OCI-LY7 (cell line): ENCODE data around the gene MMD. TPM values are rescaled to one million over a fixed set of nuclear protein-coding genes. Genes with fewer than 3 reads are reported as not detected.

Experiments
- BruUV-seq: library from RNA; stranded (reverse); fragments of 400-500 nt; replicated peaks from 2 replicates; lab custom pipeline; 2021; lab: Mats Ljungman, UMichigan
- CTCF ChIA-PET: fragments of 300-600 bp; sonication (Branson Sonifier 250); formaldehyde crosslinking; loops from one replicate; lab custom pipeline; 2022; ENCODE audit warnings: antibody characterized with exemption; ENCODE audit not compliant: unreplicated experiment; lab: Charles Lee
- POLR2A ChIA-PET: fragments of 300-600 bp; sonication (Branson Sonifier 250); formaldehyde crosslinking; loops from one replicate; lab custom pipeline; 2022; ENCODE audit warnings: antibody characterized with exemption; lab: Charles Lee
- DNase-seq: peaks from one replicate; pipeline ENCODE4 v3.0.0-alpha.2; 2015; ENCODE audit warnings: low spot score
- H2AFZ ChIP-seq: fragments of 200-600 bp; sonication (generic), shearing (Covaris generic); 2 replicates; pipeline ENCODE4 v1.6.1; 2014; ENCODE audit warnings: mild to moderate bottlenecking, antibody characterized with exemption, low read length, moderate library complexity
- H3K27ac ChIP-seq: fragments of 200-600 bp; sonication (generic); 2 replicates; pipeline ENCODE4 v1.5.1; 2014; ENCODE audit warnings: mixed run types, low read depth, mild to moderate bottlenecking, moderate library complexity, low read length, inconsistent platforms; ENCODE audit not compliant: poor library complexity, severe bottlenecking
- H3K36me3 ChIP-seq: fragments of 200-600 bp; sonication (generic); 2 replicates; pipeline ENCODE4 v1.6.1; 2014; ENCODE audit warnings: mild to moderate bottlenecking, antibody characterized with exemption, low read length, moderate library complexity, mixed read lengths; ENCODE audit not compliant: insufficient read depth
- H3K4me1 ChIP-seq: fragments of 200-600 bp; sonication (generic); 2 replicates; pipeline ENCODE4 v1.5.1; 2014; ENCODE audit warnings: mild to moderate bottlenecking, low read length; ENCODE audit not compliant: insufficient read depth, poor library complexity, severe bottlenecking
- H3K4me2 ChIP-seq: fragments of 200-600 bp; sonication (generic); 2 replicates; pipeline ENCODE4 v1.6.1; 2014; ENCODE audit warnings: mild to moderate bottlenecking, low read length
- H3K4me3 ChIP-seq: fragments of 200-600 bp; sonication (generic); 2 replicates; pipeline ENCODE4 v1.5.1; 2014; ENCODE audit warnings: mild to moderate bottlenecking, low read depth, low read length; ENCODE audit not compliant: poor library complexity, severe bottlenecking
- H3K79me2 ChIP-seq: fragments of 200-600 bp; sonication (generic); 2 replicates; pipeline ENCODE4 v1.6.1; 2016; ENCODE audit warnings: low read depth, mild to moderate bottlenecking, low read length, moderate library complexity, mixed read lengths; ENCODE audit not compliant: insufficient read depth
- H3K9me2 ChIP-seq: fragments of 200-600 bp; sonication (generic); 2 replicates; pipeline ENCODE4 v1.6.1; 2016; ENCODE audit warnings: mild to moderate bottlenecking, low read length, mixed read lengths; ENCODE audit not compliant: insufficient read depth
- H3K9me3 ChIP-seq: fragments of 200-600 bp; sonication (generic); 2 replicates; pipeline ENCODE4 v1.6.1; 2014; ENCODE audit warnings: mild to moderate bottlenecking, mixed run types, low read length, mixed read lengths
- H4K20me1 ChIP-seq: fragments of 200-600 bp; sonication (generic); 2 replicates; pipeline ENCODE4 v1.6.1; 2014; ENCODE audit warnings: mild to moderate bottlenecking, antibody characterized with exemption, low read length, moderate library complexity, mixed read lengths; ENCODE audit not compliant: insufficient read depth
- EZH2phosphoT487 ChIP-seq: fragments of 200-600 bp; sonication (generic); IDR thresholded peaks from 2 replicates; pipeline ENCODE4 v1.6.1; 2018; ENCODE audit warnings: low read depth, borderline replicate concordance, mild to moderate bottlenecking, mixed run types, antibody characterized with exemption, low read length, moderate library complexity, mixed read lengths
- intact Hi-C: fragments of 100-400 bp; cut with micrococcal nuclease; formaldehyde crosslinking; loops from one replicate; pipeline ENCODE4 v1.10.0; 2022; ENCODE audit not compliant: unreplicated experiment
- total RNA-seq, 2 experiments: library from RNA; depleted of rRNA in 1 of 2; stranded (reverse); fragments of >200 nt in 1 of 2; shearing (Covaris generic) in 1 of 2; gene quantifications; 2 replicates each; pipeline ENCODE4 v1.2.3, GENCODE V29; 2014 to 2022
- TF ChIP-seq, protein P1 (sequence below): fragments of 200-600 bp; sonication (generic); conservative IDR thresholded peaks from 2 replicates; pipeline ENCODE4 v1.5.1; 2014; ENCODE audit warnings: mild to moderate bottlenecking, antibody characterized with exemption, low read length, moderate library complexity, mixed read lengths

MMD gene
- total RNA-seq, 2 experiments from 2014 or later, result 42.7 to 43.8 TPM

DNA sequence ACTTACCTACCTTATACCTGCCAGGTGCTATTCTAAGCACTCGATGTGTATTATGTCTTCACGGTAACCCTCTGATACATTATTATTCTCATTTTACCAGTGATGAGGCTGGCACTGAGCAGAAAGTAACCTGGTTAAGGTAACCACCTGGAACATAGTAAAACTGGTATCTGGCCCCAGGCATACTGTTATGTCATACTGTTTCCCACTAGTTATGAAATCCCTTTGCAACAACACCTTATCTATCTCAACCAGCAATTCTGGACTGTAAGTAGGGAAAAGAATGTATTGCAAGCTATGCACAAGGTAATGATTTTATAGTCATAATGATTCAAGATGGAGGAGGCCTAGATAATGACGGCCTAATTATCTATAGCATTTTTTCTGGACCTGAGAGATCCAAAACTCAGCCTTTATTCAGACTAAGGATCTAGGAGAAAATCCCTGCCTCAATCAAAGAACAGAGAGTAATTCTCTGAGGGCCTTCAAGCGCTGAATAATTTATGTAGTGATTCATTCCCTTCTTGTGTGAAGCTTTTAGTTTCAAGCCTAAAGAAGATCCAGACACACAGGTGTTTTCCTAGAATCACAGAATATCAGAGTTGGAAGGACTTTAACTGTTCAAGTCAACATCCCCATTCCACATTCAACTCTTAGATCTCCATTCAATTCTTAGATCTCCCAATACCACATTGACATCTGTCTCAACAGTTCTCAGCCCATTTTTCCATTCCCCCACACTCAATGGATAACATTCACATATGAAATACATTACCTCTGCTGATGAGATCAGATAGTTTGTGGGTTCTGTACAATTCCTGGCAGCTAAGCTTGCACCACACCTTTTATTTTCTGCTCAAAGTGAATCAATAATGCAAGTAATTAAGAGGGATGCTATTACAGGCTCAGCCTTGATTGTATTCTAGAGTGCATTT, 14.9 kb upstream of the MMD start:
- H4K20me1 ChIP-seq, result no peaks in the 10 kb centered on the region
- H3K36me3 ChIP-seq, result no peaks in the 10 kb centered on the region
- H3K4me1 ChIP-seq, result peaks cover 66% of the 10 kb centered on the region
- POLR2A ChIA-PET, result interaction anchor here (0.5 to 1.8 kb wide), 8 partner anchors 10 to 1531 kb away, joined by 3 to 12 read pairs (median 4); no protein-coding TSS in a partner anchor
- no peaks in the 10 kb centered on the region for H3K9me3 ChIP-seq
- no TSS peak for BruUV-seq
- peak overlapping the region; percentile 58 for H3K4me3 ChIP-seq
- intact Hi-C loops, result loop anchor here (1.0 to 5.0 kb wide), 3 partner anchors 11 to 76 kb away; partner anchors contain the start of genes MMD and SMIM36
- no peak for TF ChIP-seq EZH2phosphoT487
- TF ChIP-seq, protein P1, sequence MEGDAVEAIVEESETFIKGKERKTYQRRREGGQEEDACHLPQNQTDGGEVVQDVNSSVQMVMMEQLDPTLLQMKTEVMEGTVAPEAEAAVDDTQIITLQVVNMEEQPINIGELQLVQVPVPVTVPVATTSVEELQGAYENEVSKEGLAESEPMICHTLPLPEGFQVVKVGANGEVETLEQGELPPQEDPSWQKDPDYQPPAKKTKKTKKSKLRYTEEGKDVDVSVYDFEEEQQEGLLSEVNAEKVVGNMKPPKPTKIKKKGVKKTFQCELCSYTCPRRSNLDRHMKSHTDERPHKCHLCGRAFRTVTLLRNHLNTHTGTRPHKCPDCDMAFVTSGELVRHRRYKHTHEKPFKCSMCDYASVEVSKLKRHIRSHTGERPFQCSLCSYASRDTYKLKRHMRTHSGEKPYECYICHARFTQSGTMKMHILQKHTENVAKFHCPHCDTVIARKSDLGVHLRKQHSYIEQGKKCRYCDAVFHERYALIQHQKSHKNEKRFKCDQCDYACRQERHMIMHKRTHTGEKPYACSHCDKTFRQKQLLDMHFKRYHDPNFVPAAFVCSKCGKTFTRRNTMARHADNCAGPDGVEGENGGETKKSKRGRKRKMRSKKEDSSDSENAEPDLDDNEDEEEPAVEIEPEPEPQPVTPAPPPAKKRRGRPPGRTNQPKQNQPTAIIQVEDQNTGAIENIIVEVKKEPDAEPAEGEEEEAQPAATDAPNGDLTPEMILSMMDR, result no peak
- CTCF ChIA-PET, result no interaction called here
- no peak overlapping the region for H2AFZ ChIP-seq
- no peak for DNase-seq
- peak overlapping the region; percentile 93 for H3K27ac ChIP-seq
- H3K9me2 ChIP-seq, result no peaks in the 10 kb centered on the region
- H3K4me2 ChIP-seq, result peak overlapping the region; percentile 87
- H3K79me2 ChIP-seq, result no peaks in the 10 kb centered on the region

DNA sequence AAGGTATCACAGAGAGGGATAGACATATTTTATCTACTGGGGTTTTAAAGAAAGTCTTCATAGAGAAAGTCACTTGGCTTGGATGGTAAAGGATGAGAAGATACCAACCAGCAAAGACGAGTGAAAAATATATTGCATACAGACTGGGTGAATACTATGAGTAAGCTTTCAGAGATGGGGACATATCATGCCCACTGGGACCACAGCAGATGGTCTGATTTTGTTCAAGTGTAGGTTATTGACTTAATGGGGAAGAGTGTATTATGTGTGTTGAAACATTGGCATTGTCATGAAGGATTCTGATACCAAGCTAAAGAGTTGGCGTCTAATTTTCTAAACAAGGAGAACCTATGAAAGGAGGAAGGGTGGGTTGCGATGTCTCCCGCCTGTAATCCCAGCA, 13.8 kb upstream of the MMD start:
- H3K27ac ChIP-seq, result no peak overlapping the region
- peaks cover 74% of the 10 kb centered on the region for H3K4me1 ChIP-seq
- no peaks in the 10 kb centered on the region for H4K20me1 ChIP-seq
- H3K79me2 ChIP-seq, result no peaks in the 10 kb centered on the region
- DNase-seq, result no peak
- H3K4me2 ChIP-seq, result no peak overlapping the region
- ChIA-PET CTCF (no interaction called here), POLR2A (interaction anchor here (0.7 to 3.0 kb wide), 5 partner anchors 10 to 1532 kb away, joined by 3 to 13 read pairs (median 5); no protein-coding TSS in a partner anchor)
- H3K9me3 ChIP-seq, result no peaks in the 10 kb centered on the region
- H3K4me3 ChIP-seq, result no peak overlapping the region
- no peaks in the 10 kb centered on the region for H3K36me3 ChIP-seq
- intact Hi-C loops, result loop anchor here (5.0 kb wide), 1 partner anchor 77 kb away; the partner anchor contains the start of gene SMIM36
- no TSS peak for BruUV-seq
- no peak overlapping the region for H2AFZ ChIP-seq
- no peak for TF ChIP-seq EZH2phosphoT487
- TF ChIP-seq, protein P1, result no peak
- H3K9me2 ChIP-seq, result no peaks in the 10 kb centered on the region
